Endothelial cell of umbilical vein (primary cell): ENCODE data around the gene KLHL35.

ENCODE experiments used
- EZH2 ChIP-seq: IDR thresholded peaks from 2 replicates; pipeline ENCODE4 v1.6.1; 2012; ENCODE audit warnings: borderline replicate concordance, low read depth, mild to moderate bottlenecking, moderate library complexity, low read length, inconsistent platforms; ENCODE audit not compliant: severe bottlenecking
- FOS ChIP-seq: IDR thresholded peaks from 2 replicates; pipeline ENCODE4 v1.6.1; 2011; ENCODE audit warnings: mild to moderate bottlenecking, low read length, moderate library complexity, borderline replicate concordance; ENCODE audit not compliant: insufficient read depth
- GATA2 ChIP-seq: IDR thresholded peaks from 2 replicates; pipeline ENCODE4 v1.7.0; 2011; ENCODE audit warnings: low read depth, mild to moderate bottlenecking, moderate library complexity, mixed read lengths, low read length; ENCODE audit not compliant: insufficient read length, insufficient read depth
- JUN ChIP-seq: IDR thresholded peaks from 2 replicates; pipeline ENCODE4 v1.6.1; 2011; ENCODE audit warnings: borderline replicate concordance, low read depth; ENCODE audit not compliant: insufficient read length, insufficient read depth
- MAX ChIP-seq: IDR thresholded peaks from 2 replicates; pipeline ENCODE4 v1.6.1; 2011; ENCODE audit not compliant: insufficient read depth, insufficient read length
- MYC ChIP-seq: IDR thresholded peaks from one replicate; pipeline ENCODE4 v1.6.1; 2011; ENCODE audit warnings: mild to moderate bottlenecking, low read depth, low read length
- POLR2A ChIP-seq: IDR thresholded peaks from 2 replicates; pipeline ENCODE4 v1.6.1; 2012; ENCODE audit warnings: low read depth, mild to moderate bottlenecking, control low read depth, low read length
- POLR2AphosphoS5 ChIP-seq: IDR thresholded peaks from 2 replicates; pipeline ENCODE4 v1.6.1; 2012; ENCODE audit warnings: low read depth, mild to moderate bottlenecking, control low read depth, low read length, moderate library complexity; ENCODE audit not compliant: insufficient read depth
- TF ChIP-seq, protein P1 (sequence below), 2 donors: IDR thresholded peaks; 1 replicate in 1 of 2; 2 replicates in 1 of 2; pipeline ENCODE4 v1.5.1; 2011; ENCODE audit warnings: low read length in 2 of 2, mild to moderate bottlenecking in 2 of 2, moderate library complexity in 2 of 2, control low read depth in 1 of 2, inconsistent platforms in 1 of 2, low read depth in 1 of 2; ENCODE audit not compliant: insufficient read depth in 1 of 2; ENCODE audit errors: extremely low read depth in 1 of 2

- TF ChIP-seq, protein P1, sequence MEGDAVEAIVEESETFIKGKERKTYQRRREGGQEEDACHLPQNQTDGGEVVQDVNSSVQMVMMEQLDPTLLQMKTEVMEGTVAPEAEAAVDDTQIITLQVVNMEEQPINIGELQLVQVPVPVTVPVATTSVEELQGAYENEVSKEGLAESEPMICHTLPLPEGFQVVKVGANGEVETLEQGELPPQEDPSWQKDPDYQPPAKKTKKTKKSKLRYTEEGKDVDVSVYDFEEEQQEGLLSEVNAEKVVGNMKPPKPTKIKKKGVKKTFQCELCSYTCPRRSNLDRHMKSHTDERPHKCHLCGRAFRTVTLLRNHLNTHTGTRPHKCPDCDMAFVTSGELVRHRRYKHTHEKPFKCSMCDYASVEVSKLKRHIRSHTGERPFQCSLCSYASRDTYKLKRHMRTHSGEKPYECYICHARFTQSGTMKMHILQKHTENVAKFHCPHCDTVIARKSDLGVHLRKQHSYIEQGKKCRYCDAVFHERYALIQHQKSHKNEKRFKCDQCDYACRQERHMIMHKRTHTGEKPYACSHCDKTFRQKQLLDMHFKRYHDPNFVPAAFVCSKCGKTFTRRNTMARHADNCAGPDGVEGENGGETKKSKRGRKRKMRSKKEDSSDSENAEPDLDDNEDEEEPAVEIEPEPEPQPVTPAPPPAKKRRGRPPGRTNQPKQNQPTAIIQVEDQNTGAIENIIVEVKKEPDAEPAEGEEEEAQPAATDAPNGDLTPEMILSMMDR (IDR thresholded peaks at IDR 0.05; ENCODE audit: extremely low read depth in 1 of 2, insufficient read depth in 1 of 2, low read depth in 1 of 2, low read length in 2 of 2) = no peak
- TF ChIP-seq FOS (no peak), MAX (no peak), POLR2A (no peak), POLR2AphosphoS5 (no peak), EZH2 (no peak), GATA2 (no peak), JUN (no peak), MYC (no peak)
Observed at GRCh38 chr11:75439026-75439425, 6.0 kb upstream of the KLHL35 start.
